IMR-90 (cell line): ENCODE results near the gene THADA.

Source experiments
- BHLHE40 ChIP-seq: fragments of 150-350 bp; IDR thresholded peaks from 2 replicates; pipeline ENCODE4 v1.6.1; 2016; ENCODE audit warnings: mild to moderate bottlenecking, low read depth, low read length
- CEBPB ChIP-seq: IDR thresholded peaks from 2 replicates; pipeline ENCODE4 v1.6.1; 2012; ENCODE audit warnings: low read depth, low read length, improper control_type of control experiment
- CTCF ChIP-seq: conservative IDR thresholded peaks from 2 replicates; pipeline ENCODE4 v1.5.1; 2012; ENCODE audit warnings: mild to moderate bottlenecking, low read depth, low read length, improper control_type of control experiment
- ELK1 ChIP-seq: fragments of 150-350 bp; IDR thresholded peaks from 2 replicates; pipeline ENCODE4 v1.6.1; 2016; ENCODE audit warnings: low read depth, mild to moderate bottlenecking, low read length, moderate library complexity, borderline replicate concordance
- FOS ChIP-seq: fragments of 150-350 bp; IDR thresholded peaks from 2 replicates; pipeline ENCODE4 v1.6.1; 2016; ENCODE audit warnings: low read depth, low read length
- MAFK ChIP-seq: IDR thresholded peaks from 2 replicates; pipeline ENCODE4 v1.6.1; 2012; ENCODE audit warnings: low read depth, low read length, improper control_type of control experiment
- MAZ ChIP-seq: IDR thresholded peaks from 2 replicates; pipeline ENCODE4 v1.6.1; 2012; ENCODE audit warnings: low read depth, mild to moderate bottlenecking, low read length, improper control_type of control experiment, moderate library complexity, borderline replicate concordance
- NFE2L2 ChIP-seq: fragments of 150-350 bp; IDR thresholded peaks from 2 replicates; pipeline ENCODE4 v1.6.1; 2016; ENCODE audit warnings: low read depth, mild to moderate bottlenecking, low read length
- POLR2A ChIP-seq: IDR thresholded peaks from 2 replicates; pipeline ENCODE4 v1.6.1; 2012; ENCODE audit warnings: mild to moderate bottlenecking, low read depth, low read length
- RCOR1 ChIP-seq: IDR thresholded peaks from 2 replicates; pipeline ENCODE4 v1.6.1; 2012; ENCODE audit warnings: mild to moderate bottlenecking, low read length, improper control_type of control experiment; ENCODE audit not compliant: insufficient replicate concordance
- RFX5 ChIP-seq: IDR thresholded peaks from 2 replicates; pipeline ENCODE4 v1.8.0; 2012; ENCODE audit warnings: low read depth, mild to moderate bottlenecking, low read length, moderate library complexity
- SMC3 ChIP-seq: fragments of 150-350 bp; IDR thresholded peaks from 2 replicates; pipeline ENCODE4 v1.6.1; 2016; ENCODE audit warnings: low read depth, mild to moderate bottlenecking, antibody characterized with exemption, low read length, moderate library complexity
- USF2 ChIP-seq: fragments of 150-350 bp; IDR thresholded peaks from 2 replicates; pipeline ENCODE4 v1.6.1; 2017; ENCODE audit warnings: mild to moderate bottlenecking, antibody characterized with exemption, low read length, low read depth

- TF ChIP-seq CTCF (no peak), POLR2A (no peak), MAZ (no peak), CEBPB (no peak), USF2 (no peak), SMC3 (no peak), RFX5 (no peak), RCOR1 (no peak), NFE2L2 (no peak), FOS (no peak), ELK1 (no peak), BHLHE40 (no peak), MAFK (no peak)
Measured at GRCh38 chr2:43643680-43644079, 47.8 kb upstream of the THADA start.
